NCI-H69 (cell line): ENCODE measurements around the gene OOSP1.
"Not testable (repeated sequence)": the region's sequence is repeated elsewhere in the genome, so short reads cannot be mapped to it uniquely, and the experiment has no call there.

Experiments
- DNase-seq: peaks from one replicate; lab custom pipeline; 2025; lab: John Stamatoyannopoulos, UW

OOSP1 gene, protein sequence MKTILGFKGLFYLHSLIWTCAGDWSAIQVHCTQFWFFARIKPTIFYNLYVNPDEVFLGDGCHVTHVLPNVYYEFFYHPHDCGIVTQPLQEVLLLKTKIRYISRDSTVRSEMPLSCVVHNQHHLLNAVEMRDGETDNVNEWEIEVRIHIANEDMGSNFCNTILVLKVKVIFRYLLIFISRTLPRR

GRCh38 chr11:59938132-59938531 is at the start of gene OOSP1:
OOSP1 (plus strand) TSS chr11:59938432; CDS start chr11:59938455, 23 bp downstream.
- DNase-seq: no peak

- DNase-seq: no peak
Observed at GRCh38 chr11:59891781-59892181, 46.5 kb upstream of the OOSP1 start.

- DNase-seq: no peak
Observed at GRCh38 chr11:59894616-59895015, 43.6 kb upstream of the OOSP1 start.

GRCh38 chr11:59898046-59898445 is 40.2 kb upstream of the OOSP1 start:
- DNase-seq: no peak

GRCh38 chr11:59898650-59899049 is 39.6 kb upstream of the OOSP1 start:
- DNase-seq: no peak

GRCh38 chr11:59899532-59899931 is 38.7 kb upstream of the OOSP1 start:
- DNase-seq: peak; percentile 33

DNA sequence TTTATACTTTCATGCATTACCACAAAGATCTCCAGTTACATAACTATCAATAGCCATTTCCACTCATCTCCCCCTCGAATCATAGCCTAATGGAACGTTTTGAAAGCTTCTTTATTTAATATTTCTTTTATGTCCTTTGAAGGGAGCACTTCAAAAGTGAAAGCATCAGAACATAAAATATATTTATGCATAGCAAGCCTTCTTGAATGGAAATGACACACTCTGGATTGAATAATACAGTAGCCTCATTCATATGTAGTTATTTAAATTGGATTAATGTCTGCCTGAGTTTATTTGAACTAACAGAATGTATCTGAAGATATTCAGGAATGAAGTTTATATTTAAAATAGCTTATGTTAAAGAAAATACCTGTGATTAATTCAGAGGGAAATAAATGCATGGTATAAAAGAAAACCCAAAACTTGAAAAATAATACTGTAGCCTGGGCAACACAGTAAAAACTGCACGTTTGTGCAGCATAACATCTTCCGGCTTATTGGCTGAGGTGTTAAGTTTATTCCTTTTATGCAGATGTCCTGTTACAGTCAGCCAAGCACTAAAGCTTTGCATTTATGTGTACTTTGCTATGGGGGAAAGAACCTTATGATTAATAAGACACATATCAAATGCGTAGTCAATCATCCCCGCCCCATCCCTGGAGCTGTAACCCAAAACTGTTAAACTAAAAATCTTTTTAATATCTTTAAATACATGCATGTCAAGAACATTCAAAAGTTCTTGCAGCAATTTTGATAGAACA is 37.7 kb upstream of the OOSP1 start:
- DNase-seq: no peak

DNA sequence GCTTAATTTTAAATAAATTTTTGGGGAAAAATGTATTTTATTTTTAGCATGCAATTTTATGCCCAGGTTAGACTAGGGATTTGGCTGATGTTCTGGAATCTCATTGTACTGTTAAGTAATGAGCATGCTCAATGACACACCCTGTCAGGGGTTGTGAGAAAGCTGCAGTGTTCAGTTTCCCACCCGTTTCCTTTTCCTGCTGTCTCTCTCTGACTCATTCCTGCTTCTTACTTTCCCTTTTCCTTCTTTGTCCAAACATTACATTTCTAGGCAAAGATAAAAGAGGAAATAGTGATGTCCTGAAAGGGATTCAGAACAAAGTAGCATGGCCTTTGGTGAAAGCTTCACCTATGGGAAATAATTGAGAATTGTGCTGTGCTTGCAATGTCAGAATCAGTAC is 36.9 kb upstream of the OOSP1 start:
- DNase-seq: no peak

GRCh38 chr11:59903569-59903968 is 34.7 kb upstream of the OOSP1 start:
- not testable (repeated sequence) for DNase-seq

DNA sequence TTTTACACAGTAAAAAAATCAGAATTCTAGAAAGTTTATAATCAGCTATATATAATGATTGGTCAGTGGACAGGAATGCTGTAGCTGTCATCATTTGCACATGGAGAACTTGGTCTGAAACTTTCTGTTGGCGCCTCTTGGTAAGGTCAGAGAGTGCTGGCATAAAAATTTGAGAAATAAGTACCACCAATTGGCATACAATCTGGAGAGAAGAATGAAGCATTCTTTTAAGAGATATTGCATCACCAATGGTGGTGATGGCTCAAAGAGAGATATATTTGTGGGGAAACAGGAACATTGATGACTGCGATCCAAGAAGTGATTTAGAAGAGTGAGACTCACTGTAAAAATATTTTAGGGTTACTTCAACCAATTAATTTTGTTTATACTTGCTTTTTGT is 19.8 kb upstream of the OOSP1 start:
- DNase-seq: no peak

DNA sequence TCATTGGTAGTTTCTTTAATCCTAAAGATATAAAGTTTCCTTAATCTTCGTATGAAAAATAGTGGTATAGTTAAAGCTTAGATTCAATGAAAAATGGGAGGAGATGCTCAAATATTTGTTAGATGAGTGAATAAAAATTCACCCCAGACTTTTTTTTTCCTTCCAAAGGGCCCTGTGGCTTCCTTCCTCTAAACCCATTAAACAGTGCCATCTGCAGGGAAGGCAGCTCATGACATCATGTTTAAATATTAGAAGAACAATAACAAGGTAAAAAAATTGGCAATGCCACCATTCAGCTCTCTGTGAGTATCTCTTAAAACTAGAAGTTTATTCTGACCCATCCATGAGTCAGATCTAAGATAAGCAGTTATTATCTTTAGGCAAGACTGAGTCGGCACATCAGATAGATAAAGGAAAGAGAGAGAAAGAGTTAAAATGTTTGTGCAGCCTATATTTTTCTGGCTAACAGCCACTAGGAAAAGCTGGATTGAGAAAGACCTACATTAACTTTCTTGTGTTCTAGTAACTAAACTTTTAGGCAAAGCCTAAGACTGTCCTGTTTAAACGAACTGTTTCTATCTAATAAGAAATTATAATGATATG is 19.1 kb upstream of the OOSP1 start:
- peak; percentile 59 for DNase-seq

GRCh38 chr11:59923813-59924212 is 14.4 kb upstream of the OOSP1 start:
- no peak for DNase-seq

DNA sequence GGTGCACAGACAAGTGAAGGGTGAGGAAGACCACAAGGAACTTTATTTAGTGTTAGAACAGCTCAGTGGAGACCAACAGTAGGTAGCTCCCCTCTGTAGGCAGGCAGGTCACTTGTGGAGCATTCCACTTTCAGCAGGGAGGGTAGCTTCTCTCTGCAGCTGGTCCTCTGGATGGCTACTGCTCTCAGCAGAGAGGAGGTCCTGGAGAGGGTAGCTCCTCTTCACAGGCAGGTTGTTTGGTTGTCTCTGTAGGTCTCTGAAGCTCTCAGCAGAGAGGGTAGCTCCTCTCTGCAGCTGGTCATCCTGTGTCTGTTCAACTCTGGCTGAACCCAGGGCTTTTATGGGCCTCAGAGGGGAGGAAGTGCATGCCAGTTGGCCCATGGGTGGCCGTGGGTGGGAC is 6.5 kb upstream of the OOSP1 start:
- no peak for DNase-seq

DNA sequence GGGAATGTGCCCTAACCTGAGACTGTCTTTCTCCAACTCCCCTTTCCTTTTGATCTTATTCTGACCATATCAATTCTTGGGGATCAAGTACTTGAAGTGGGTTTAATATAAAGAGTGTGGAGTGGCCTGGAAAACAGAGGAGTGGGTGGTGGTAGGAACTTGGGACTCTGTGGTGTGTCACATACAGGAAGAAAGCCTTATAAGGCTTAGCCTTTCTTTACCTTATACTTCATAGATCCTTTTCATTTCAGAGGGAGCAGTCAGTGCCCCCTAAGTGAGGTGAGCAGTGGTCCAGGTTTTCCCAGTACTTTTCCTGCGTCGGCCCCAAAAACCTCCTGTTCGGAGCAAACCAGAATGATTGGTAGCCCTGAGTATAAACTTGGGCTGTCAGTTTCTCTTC is 486 bp downstream of the OOSP1 start:
- DNase-seq: no peak

- DNase-seq: no peak
Observed at GRCh38 chr11:59939482-59939881, 1.2 kb downstream of the OOSP1 start.

DNA sequence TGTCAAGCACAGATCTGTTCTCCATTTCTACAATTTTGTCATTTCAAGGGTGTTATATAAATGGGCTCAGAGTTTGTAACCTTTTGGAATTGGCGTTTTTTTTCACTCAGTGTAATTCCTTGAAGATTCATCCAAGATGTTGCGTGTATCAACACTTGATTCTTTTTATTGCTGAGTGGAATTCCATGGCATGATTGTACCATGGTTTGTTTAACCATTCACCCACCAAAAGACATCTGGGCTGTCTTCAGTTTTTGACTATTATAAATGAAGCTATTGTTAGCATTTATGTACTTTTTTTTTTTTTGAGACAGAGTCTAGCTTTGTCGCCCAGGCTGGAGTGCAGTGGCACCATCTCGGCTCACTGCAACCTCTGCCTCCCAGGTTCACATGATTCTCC is 2.9 kb downstream of the OOSP1 start:
- DNase-seq: no peak

DNA sequence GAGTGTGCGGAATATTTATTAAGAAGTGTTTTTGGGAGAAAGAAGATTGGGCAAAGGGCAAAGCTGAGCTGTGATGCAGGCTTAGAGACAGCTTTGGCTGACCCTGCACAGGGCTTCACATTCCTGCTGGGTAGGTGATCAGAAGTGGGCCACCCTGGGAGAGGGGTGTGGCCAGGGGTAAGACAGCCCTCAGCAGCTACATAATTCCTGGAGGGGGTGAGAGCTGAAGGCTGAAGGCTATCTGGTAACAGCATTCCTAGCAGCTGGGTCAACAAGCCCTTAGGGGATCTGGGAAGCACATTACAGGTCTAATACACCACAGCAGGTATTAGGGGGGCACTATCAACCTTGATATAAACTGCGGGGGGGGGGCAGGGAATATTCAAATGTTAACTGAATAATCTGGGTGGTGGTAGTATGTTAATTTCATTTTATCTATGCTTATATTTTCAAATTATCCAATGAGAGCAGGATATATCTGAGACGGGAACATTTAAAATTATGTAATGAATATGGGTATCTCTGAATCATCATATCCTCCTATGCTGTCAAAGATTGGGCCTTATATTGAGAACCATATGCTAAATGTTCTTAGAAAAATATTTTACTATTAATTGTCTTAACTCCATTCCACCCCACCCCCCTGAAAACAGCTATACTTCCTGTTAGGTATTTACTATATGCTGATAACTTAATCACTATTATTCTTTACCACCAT is 5.9 kb downstream of the OOSP1 start:
- DNase-seq: peak; percentile 22

GRCh38 chr11:59944720-59945119 is 6.5 kb downstream of the OOSP1 start:
- peak; percentile 7 for DNase-seq

DNA sequence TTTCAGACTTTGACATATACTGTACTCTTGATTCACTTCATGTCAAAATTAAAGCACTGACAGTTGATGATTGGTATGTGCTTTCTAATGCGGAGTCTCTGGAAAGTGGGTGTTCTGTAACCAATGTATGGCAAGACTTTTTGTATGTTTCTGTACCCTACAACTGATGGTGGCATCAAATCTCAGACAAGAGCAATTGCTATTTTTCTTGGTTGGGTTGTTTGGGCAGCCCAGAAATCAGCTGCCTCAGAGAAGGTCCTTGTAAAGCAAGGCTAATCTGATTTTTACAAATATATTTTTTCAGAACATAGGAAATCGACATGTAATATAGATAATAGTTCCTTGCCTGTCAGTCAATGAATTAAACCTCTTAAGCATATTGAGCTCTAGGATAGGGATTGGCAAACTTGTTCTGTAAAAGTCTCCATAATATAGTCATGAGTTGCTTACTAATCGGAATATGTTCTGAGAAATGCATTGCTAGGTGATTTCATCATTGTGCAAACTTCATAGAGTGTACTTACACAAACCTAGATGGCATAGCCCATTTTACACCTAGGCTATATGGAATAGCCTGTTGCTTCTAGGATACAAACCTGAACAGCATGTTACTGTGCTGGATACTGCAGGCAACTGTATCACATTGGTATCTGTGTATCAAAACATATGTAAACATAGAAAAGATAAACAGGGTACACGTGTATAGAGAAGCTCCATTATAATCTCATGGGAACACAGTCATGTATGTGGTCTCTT is 15.4 kb downstream of the OOSP1 start:
- no peak for DNase-seq

- no peak for DNase-seq
Observed at GRCh38 chr11:59954219-59954847, 16.1 kb downstream of the OOSP1 start.

GRCh38 chr11:59957094-59957493 is 18.9 kb downstream of the OOSP1 start:
- no peak for DNase-seq
